GM19328 (cell line): Measurements from ENCODE around the gene CCDC134.

ENCODE experiments used
- ATAC-seq: cut with Tn5 transposase; IDR thresholded peaks from one replicate; pipeline ENCODE4 v1.9.1; 2021; ENCODE audit warnings: mild to moderate bottlenecking, moderate library complexity; ENCODE audit not compliant: unreplicated experiment

The CCDC134 gene

DNA sequence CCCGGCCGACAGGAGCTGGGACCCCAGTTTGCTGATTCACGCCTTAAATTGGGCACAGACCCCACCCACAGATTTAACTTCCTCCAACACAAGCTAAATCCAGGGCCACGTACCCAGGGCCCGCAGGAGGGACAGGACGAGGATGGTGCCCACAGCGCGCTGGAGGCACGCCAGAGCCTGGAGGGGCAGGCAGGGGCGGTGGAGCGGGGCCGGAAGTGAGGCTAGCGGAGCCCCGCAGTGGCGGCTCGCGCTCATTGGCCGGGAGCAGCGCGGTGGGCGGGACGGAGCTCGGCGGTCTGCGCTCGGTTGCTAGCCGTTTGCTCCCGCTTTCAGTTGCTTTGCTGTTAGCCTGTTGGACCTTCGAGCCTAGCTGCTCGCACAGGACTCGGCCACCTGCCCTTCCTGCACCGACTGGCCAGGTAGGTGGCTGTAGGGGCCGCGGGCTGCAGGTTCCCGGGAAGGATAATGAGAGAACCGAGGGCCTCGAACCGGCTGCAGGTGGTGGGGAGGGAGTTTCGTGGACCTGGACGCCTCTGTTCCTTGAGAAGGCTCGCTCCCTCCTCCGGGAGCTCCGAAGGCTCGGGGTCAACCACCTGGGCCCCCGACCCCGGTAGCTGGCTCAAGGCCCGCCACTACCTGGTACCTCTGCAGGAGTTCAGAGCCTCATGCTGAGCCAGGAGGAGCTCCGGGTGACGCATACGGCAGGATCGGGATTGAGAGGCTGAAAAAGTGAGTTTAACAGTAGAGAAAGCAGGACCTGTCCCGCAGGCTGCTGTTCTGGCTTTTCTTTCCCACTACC is at the start of gene CCDC134:
Gene CCDC134 (plus strand): TSS at position 332 of the 799 bp plus-strand sequence. CDS start 8,212 bp downstream, outside the sequence.
- ATAC-seq: peak; percentile 87

DNA sequence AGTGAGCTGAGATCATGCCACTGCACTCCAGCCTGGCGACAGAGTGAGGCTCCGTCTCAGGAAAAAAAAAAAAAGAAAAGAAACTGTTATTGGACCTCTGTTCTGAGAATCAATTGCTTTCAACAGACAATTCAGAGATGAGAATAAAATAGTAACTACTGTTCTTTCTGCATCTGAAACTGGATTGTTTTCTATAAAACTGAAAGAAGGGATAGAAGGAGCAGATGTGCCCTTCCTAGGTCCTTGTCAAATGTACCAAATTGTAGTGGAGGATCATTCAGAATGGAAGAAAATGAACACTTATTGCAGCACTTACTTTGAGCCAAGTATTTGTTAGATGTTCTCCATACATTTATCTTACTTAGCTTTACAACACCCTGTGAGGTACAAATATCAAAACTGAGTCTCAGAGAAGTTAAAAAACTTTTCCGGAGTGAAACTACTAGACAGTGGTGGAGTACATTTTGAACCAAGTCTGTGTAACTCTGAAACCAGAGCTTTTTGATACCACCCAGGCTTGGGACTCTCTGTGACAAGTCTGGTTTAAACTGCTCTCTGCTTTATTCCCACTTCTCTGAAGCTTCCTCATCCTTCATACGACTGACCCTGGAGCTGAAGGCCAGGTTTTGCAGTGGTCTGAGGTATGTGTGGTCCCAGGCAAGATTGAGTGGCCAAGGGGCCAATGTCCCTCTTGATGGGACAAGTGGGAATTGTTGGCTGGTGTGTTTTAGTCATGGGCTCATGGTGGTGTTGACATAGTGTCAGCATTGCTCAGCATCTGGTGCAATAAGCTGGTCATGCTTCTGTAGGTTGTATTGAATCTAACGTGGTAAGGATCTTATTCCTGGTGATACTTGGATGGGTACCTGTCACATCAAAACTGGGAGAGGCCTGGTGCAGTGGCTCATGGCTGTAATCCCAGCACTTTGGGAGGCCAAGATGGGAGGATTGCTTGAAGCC is 48.2 kb upstream of the CCDC134 start:
- no peak for ATAC-seq

DNA sequence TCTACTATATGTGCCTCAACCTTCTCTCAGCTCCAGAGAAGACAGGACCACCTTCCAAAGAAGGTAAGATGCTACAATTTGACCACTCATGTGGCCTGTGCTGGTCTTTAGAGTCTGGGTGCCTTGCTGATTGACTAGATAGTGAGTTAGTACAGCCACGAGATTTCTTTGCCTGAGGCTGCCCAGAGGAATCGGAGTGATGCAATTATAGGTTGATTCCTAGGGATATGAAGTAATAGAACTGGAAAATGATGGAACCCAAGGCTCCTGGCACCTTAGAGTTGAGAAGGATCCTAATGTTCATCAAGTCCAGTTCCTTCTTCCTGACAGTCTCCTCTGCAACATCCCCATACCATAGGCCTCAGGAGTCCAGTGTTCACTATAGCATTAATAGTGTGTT is 46.5 kb upstream of the CCDC134 start:
- no peak for ATAC-seq

DNA sequence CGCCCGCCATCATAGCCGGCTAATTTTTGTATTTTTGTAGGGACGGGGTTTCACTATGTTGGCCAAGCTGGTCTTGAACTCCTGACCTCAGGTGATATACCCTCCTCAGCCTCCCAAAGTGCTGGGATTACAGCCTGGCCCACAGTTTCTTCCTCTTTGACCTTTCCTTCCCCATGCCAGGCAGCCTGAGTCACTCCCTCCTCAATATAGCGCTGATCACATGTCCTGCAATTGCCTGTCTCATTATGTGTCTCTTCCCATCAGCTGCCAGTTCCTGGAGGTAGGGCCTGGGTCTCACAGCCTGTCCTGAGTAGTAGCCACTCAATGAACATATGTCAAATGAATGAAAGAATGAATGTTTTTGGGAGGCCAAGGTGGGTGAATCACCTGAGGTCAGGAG is 43.0 kb upstream of the CCDC134 start:
- no peak for ATAC-seq

DNA sequence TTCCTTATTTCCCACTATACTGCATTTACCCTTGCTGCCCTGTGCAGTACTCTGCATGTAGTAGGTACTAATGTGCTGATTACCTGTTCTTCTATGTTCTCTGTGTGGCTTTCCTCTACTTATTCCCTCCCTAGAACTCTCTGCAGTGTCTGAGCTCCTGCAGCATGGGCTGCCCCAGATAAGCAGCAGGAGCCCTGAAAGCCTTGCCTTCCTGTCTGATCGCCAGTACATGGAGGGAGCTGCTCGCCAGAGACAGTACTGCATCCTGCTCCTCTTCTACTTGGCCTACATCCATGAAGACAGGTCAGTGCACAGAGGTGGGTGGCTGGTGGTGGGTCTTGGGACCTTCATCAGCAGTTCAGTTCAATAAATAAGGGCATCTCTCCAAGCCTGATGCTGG is 42.2 kb upstream of the CCDC134 start:
- no peak for ATAC-seq

DNA sequence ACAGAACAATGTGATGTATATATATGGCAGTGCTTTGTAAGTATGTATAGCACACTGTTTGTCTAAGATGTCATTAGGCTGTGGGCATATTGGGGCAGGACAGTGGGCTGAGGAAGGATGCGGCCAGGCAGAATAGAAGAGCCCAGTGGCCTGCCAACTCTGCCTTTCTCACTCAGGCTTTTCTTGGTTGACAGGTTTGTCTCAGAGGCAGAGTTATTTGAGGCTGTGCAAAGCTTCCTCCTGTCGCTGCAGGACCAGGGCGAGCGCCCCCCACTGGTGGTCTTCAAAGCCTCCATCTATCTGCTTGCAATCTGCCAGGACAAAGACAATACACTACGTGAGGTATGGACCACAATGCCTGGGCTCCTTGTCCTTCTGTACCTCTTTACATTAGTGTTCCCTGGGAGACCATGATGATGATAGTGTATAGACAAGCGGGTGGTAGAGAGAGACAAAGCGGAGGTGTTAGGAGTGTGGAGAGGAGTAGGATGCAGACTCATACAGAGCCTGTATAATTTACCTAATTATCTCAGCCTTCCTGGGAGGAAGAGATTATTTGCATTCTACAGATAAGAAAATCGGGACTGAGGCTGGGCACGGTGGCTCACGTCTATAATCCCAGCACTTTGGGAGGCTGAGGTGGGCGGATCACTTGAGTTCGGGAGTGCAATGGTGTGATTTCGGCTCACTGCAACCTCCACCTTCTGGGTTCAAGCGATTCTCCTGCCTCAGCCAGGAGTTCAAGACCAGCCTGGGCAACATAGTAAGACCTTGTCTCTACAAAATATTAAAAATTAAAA is 37.3 kb upstream of the CCDC134 start:
- ATAC-seq: no peak

DNA sequence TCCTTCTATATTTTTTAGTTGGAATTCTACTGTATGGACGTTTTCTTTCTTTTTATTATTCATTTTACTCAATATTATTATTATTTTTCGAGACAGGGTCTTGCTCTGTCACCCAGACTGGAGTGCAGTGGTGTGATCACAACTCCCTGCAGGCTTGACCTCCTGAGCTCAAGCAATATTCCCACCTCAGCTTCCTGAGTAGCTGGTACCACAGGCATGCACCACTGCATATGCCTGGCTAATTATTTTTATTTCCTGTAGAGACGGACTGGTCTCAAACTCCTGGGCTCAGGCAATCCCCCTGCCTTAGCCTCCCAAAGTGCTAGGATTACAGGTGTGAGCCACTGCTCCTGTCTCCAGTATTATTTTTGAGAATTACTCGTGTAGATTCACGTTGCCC is 34.0 kb upstream of the CCDC134 start:
- no peak for ATAC-seq

DNA sequence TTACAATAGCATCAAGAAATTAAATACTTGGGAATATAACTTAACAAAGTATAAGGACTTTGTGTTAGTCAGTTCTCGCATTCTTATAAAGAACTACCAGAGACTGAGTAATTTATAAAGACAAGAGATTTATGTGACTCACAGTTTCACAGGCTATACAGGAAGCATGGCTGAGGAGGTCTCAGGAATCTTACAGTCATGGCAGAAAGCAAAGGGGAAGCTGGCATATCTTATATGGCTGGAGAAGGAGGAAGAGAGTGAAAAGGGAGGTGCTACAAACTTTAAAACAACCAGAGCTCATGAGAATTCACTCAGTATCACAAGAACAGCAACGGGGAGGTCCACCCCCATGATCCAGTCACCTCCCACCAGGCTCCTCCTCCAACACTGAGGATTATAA is 32.0 kb upstream of the CCDC134 start:
- no peak for ATAC-seq

DNA sequence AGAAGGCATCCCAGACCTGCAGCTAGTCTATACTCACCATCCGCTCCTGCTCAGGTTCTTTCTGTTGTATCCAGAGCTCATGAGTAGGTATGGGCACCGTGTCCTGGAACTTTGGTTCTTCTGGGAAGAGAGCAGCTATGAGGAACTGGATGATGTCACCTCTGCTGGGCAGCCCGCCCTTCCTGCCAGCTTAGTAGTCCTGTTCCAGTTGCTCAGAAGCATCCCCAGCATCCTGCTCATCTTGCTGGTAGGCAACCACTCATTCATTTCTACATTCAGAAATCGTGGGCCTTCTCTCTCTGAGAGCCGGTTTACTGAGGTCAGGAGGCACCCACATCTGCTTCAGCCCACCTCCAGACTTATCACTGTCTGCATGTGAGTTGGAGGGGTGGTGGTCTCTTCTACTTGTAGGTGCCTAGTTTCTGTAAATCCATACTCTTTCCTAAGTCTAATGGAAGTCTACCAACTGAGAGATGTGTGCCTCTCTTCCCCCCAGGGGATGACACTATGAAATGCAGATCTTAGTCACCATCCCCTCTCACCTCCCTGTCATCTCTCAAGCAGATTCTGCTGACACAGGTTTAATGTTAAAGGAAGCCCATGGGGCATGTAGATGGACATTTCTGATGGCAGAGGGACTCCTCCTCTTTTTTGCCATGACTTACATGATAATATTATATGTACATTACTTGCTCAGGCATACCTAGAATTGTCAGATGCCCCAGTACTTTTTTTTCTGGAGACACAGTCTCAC is 29.6 kb upstream of the CCDC134 start:
- ATAC-seq: no peak

DNA sequence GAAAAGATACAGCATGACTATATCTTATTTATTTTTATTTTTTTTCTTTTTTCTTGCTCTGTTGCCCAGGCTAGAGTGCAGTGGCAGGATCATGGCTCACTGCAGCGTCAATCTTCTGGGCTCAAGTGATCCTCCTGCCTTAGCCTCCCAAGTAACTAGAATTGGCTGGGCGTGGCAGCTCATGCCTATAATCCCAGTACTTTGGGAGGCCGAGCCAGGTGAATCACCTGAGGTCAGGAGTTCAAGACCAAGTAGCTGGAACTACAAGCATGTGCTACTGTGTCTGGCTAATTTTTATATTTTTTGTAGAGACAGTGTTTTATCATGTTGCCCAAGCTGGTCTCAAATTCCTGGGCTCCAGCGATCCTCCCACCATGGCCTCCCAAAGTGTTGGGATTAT is 28.3 kb upstream of the CCDC134 start:
- no peak for ATAC-seq

DNA sequence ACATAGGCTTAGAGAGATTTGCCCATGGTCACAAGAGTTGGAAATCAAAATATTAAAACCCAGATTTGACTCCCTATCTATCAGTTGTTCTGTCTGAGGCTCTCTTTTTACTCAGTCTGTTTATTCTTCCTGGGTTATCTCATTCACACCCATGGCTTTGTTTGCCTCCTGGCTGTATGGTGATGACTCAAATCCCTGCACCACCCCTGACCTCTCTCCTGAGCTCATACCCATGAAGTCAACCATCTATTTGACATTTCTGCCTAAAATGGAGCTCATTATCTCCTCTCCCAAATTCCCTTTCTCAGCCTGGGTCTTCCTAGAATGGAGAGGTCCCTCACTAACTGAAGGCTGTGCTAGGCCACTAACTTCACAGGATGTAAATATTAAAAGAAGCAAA is 27.8 kb upstream of the CCDC134 start:
- ATAC-seq: no peak

DNA sequence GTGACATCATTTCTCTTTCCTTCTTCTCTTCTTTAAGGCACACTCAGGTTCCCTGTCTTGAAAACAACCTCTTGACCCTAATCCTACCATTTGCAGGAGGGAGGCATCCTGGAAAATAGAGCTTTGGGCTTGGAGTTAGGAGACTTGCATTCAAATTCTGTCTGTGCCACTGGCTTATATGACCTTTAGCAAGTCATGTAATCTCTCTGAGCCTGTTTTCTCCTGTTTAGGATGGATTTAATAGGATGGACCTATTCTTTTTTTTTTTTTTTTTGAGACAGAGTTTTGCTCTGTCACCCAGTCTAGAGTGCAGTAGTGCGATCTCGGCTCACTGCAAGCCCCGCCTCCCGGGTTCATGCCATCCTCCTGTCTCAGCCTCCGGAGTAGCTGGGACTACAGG is 25.1 kb upstream of the CCDC134 start:
- ATAC-seq: no peak

DNA sequence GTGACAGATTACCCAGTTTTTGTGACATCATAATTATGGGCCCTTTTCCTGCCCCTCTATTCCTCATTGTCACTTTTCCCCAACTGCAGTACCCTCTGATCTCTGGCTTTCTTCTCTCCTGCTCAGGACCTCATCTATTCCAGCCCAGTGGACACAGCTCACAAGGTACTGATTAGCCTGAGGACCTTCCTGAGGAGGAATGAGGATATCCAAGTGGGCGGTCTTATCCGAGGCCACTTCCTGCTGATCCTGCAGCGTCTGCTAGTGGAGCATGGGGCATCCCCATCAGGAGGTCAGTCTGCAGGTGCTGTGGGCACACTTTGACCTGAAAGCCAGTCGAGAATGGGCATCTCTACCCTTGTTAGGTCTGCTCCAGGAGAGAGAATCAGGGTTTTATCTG is 24.5 kb upstream of the CCDC134 start:
- no peak for ATAC-seq

DNA sequence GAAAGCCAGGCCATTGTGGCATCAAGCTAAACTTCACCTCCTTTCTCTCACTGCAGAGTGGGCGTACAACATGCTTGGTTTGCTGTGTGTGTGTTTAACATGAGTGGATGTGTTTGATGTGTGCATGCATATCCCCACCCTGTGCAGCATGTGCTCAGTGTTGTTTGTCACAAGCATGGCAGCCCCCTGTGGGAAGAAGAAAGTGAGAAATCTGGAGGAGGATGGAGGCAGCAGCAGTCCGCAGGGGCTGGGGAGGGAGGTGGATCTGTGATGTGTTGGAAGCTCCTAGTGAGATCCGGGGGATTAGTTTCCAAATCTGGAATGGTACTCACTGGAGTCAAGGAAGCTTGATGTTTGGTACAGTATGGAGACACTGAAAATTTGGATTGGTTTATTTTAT is 24.1 kb upstream of the CCDC134 start:
- ATAC-seq: no peak

DNA sequence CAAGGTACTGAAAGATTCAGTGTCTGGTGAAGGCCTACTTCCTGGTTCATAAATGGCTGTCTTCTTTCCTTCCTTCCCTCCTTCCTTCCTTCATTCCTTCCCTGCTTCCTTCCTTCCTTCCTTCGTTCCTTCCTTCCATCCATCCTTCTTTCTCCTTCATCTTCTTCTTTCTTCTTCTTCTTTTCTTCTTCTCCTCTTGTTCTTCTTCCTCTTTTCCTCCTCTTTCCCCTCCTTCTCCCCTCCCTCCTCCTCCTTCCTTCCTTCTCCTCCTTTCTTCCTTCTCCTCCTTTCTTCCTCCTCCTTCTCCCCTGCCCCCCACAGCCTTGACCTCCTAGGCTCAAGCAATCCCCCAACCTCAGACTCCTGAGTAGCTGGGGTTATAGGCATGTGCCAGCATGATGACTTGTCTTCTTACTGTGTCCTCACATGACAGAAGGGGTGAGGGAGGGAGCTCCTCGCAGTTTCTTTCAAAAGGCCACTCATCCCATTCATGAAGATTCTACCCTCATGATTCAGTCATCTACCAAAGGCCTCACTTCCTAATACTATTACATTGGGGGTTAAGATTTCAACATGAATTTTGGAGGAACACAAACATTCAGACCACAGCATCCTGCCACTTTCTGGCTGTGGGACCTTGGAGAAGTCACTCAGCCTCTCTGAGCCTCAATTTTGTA is 22.6 kb upstream of the CCDC134 start:
- ATAC-seq: no peak

DNA sequence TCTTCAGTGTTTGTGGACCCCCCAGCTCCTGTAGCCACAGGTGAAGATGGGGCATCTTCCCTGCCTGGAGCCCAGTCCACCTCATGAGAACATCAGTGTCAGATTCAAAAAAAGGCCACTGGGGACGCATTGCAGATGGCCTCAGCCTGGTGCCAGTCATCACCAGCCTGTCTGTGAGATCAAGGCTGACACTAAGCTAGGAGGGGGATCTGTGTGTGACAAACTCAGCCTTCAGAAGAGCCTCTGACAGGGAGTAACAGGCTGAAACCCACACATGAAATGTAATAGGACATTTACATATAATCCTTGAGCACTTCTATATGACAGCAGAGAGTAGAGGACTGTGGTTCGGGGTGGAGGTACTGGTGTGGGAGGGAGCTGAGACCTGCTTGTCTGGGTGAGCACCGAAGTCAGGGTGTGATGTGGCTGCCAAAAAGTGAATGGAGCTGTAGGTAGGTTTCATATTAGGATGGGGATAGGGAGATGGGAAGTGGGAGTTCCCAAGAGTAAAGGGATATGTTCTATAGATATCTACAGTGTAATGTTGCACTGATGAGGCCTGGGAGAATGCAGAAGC is 20.5 kb upstream of the CCDC134 start:
- no peak for ATAC-seq

DNA sequence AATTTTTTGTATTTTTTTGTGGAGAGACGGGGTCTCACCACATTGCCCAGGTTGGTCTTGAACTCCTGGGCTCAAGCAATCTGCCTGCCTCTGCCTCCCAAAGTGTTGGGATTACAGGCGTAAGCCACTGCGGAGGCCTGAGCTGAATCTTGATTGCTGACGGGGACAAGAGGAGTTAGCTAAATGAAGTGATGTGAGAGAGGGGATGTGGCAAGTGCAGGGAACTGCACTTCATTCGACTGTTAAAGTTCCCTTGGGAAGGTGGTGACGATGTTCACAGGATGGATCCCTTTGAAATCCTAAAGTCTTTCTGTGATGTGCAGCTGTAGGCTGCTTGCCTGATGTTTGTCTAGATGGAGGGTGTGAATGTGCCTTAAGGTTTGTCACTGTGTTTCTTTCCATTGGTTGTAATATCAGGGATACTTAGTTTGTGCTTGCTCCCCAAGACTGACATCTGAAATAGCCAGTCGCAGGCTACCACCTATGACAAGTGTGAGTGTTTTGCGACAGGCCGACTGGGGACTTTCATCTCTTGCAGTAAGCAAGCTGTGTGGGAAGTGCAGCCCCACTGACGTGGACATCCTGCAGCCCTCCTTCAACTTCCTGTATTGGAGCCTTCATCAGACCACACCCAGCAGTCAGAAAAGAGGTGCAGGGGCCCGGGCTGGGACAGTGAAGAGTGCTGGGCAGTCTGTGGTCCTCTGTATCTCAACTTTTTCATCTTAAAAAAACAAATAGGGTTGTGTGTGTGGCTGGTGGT is 19.6 kb upstream of the CCDC134 start:
- ATAC-seq: peak; percentile 83

DNA sequence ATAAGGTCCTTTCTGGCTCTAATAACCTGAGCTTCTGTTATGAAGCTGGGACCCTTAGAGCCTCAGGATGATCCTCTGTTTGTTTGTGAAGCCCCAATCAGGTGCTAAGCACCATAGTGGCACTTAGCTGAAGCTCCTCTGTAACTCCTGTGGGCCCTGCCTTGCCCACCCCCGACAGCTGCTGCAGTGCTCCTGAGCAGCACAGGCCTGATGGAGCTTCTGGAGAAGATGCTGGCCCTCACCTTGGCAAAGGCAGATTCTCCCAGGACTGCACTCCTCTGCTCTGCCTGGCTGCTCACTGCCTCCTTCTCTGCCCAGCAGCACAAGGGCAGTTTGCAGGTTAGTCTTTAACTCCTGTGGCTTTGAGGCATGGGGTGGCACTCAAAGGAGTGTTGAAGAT is 19.0 kb upstream of the CCDC134 start:
- ATAC-seq: no peak

DNA sequence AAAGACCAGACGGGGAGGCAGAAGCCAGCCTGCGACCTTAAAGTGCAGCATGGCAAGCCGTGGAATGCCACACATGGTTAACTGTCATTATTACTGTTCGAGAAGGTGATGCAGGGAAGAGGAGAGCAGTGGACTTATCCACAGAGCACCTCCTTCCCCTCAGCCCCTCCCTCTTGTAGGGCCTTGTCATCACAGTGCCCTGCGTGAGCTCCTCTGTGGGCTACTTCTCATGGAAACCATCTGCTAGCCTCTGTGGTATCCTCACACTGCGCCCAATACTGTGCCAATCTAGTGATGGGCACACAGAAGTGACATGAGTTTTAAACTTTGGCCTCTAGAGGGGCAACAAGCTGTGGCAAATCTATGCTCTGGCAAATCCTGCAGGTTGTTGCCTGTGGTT is 18.2 kb upstream of the CCDC134 start:
- no peak for ATAC-seq
